ENCODE measurements around the gene RASGRP1. TPM values are rescaled to one million over a fixed set of nuclear protein-coding genes. Genes with fewer than 3 reads are reported as not detected.

RASGRP1 gene
- total and polyA plus RNA-seq, 7 experiments from 2014 or later = 77.6 to 182 (median 101) TPM

- Mint-ChIP-seq H3K9me3 (peaks cover 0 to 2% (median 0%) of the 10 kb centered on the region in 11 donors), H3K4me1 (peaks cover 74 to 99% (median 94%) of the 10 kb centered on the region in 7 donors), H3K36me3 (peaks cover under 1 to 84% (median 48%) of the 10 kb centered on the region in 5 donors), H3K4me3 (peak overlapping the region; percentile 30 to 99 (median 91)), H3K27ac (peak overlapping the region; percentile 73 to 98 (median 89)), H3K27me3 (no peaks in the 10 kb centered on the region)
- peaks cover 91 to 94% of the 10 kb centered on the region in 2 donors for H3K4me1 ChIP-seq (ENCODE audit: control insufficient read depth in 2 of 2, insufficient read depth in 2 of 2, low read length in 2 of 2)
- H3K27ac ChIP-seq (ENCODE audit: low read depth, low read length) = peak overlapping the region; percentile 91
- intact Hi-C loops (cut with micrococcal nuclease) = no loop called here
- H3K27me3 ChIP-seq (ENCODE audit: control insufficient read depth in 2 of 2, insufficient read depth in 2 of 2, low read length in 2 of 2) = no peaks in the 10 kb centered on the region
- ChIA-PET CTCF (interaction anchor here (9.4 kb wide), 1 partner anchor 129 kb away, joined by 295 read pairs; no protein-coding TSS in a partner anchor), POLR2A (interaction anchor here (0.9 to 9.5 kb wide), 6 partner anchors 17 to 129 kb away, joined by 3 to 260 read pairs (median 4); no protein-coding TSS in a partner anchor)
- no peaks in the 10 kb centered on the region for H3K9me3 ChIP-seq (ENCODE audit: control insufficient read depth in 2 of 3, low read length in 3 of 3)
- ATAC-seq (no peak), DNase-seq (no peak)
- H3K36me3 ChIP-seq (ENCODE audit: control insufficient read depth in 2 of 3, insufficient read depth in 3 of 3, low read length in 3 of 3) = peaks cover 11 to 43% (median 16%) of the 10 kb centered on the region in 3 experiments
- peak overlapping the region; percentile 26 for H3K4me3 ChIP-seq (ENCODE audit: low read length)
Observed at GRCh38 chr15:38558372-38559059, 6.1 kb downstream of the RASGRP1 start.

DNA sequence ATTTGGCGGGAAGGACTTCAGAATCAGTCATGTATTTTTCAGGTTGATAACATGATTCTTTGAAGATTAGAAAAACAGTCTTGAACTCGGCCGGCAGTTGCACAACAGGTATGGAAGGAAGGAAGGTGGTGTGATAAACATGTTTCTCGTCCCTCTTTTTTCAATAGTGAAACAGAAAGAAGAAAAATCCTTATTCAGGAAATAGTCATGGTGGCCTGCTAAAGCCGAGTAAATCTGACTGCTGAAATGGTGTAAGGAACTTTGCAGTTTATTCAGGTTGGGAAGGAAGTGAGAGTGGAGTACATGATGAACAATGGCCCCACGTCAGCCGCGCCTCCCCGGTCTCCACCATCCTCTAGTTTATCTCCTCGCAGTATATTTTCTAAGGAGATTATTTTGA, 6.7 kb downstream of the RASGRP1 start:
- Histone ChIP-seq H3K9me3 (ENCODE audit: control insufficient read depth in 2 of 3, low read length in 3 of 3) (no peaks in the 10 kb centered on the region), H3K27me3 (ENCODE audit: control insufficient read depth in 2 of 2, insufficient read depth in 2 of 2, low read length in 2 of 2) (no peaks in the 10 kb centered on the region), H3K36me3 (ENCODE audit: control insufficient read depth in 2 of 3, insufficient read depth in 3 of 3, low read length in 3 of 3) (peaks cover 11 to 46% (median 16%) of the 10 kb centered on the region in 3 experiments), H3K4me1 (ENCODE audit: control insufficient read depth in 2 of 2, insufficient read depth in 2 of 2, low read length in 2 of 2) (peaks cover 97% of the 10 kb centered on the region in 2 donors), H3K27ac (ENCODE audit: low read depth, low read length) (peak overlapping the region; percentile 91), H3K4me3 (ENCODE audit: low read length) (peak overlapping the region; percentile 26)
- H3K9me3 Mint-ChIP-seq = peaks cover 0 to 2% (median 0%) of the 10 kb centered on the region in 11 donors
- ChIA-PET CTCF (interaction anchor here (0.6 to 0.7 kb wide), 2 partner anchors 83 to 95 kb away, joined by 3 to 4 read pairs; no protein-coding TSS in a partner anchor), POLR2A (interaction anchor here (0.6 to 1.8 kb wide), 5 partner anchors 95 to 181 kb away, joined by 3 to 9 read pairs (median 3); no protein-coding TSS in a partner anchor)
- H3K4me1 Mint-ChIP-seq = peaks cover 80 to 100% (median 100%) of the 10 kb centered on the region in 7 donors
- intact Hi-C loops (cut with micrococcal nuclease) = loop anchor here in 1 of 2 donors (1.0 kb wide), 1 partner anchor 18 kb away; no protein-coding TSS in a partner anchor
- peak in 4 of 9 donors; percentile 22 to 37 (median 27) for DNase-seq
- peak overlapping the region; percentile 73 to 98 (median 89) for H3K27ac Mint-ChIP-seq
- peak overlapping the region; percentile 30 to 99 (median 91) for H3K4me3 Mint-ChIP-seq
- peak; percentile 33 for ATAC-seq
- H3K36me3 Mint-ChIP-seq = peaks cover 6 to 83% (median 53%) of the 10 kb centered on the region in 5 donors
- H3K27me3 Mint-ChIP-seq = no peaks in the 10 kb centered on the region

GRCh38 chr15:38555686-38556334, 8.8 kb downstream of the RASGRP1 start:
- ChIA-PET CTCF (interaction anchor here (0.7 to 5.2 kb wide), 2 partner anchors 7 to 117 kb away, joined by 3 to 26 read pairs; partner anchors contain the start of gene RASGRP1), POLR2A (interaction anchor here (0.6 to 2.8 kb wide), 10 partner anchors 8 to 135 kb away, joined by 3 to 12 read pairs (median 6); no protein-coding TSS in a partner anchor)
- H3K4me3 ChIP-seq (ENCODE audit: low read length) = peak overlapping the region; percentile 4
- no peaks in the 10 kb centered on the region for H3K9me3 ChIP-seq (ENCODE audit: control insufficient read depth in 2 of 3, low read length in 3 of 3)
- Mint-ChIP-seq H3K9me3 (peaks cover 0 to 2% (median 0%) of the 10 kb centered on the region in 11 donors), H3K27ac (peak overlapping the region; percentile 73 to 98 (median 89)), H3K4me3 (peak overlapping the region in 9 of 10 donors; percentile 53 to 98 (median 83)), H3K27me3 (no peaks in the 10 kb centered on the region), H3K36me3 (peaks cover 6 to 70% (median 49%) of the 10 kb centered on the region in 5 donors), H3K4me1 (peaks cover 74 to 99% (median 98%) of the 10 kb centered on the region in 7 donors)
- peaks cover 95 to 97% of the 10 kb centered on the region in 2 donors for H3K4me1 ChIP-seq (ENCODE audit: control insufficient read depth in 2 of 2, insufficient read depth in 2 of 2, low read length in 2 of 2)
- ATAC-seq (no peak), DNase-seq (peak in 1 of 9 donors; percentile 32)
- intact Hi-C loops (cut with micrococcal nuclease) = loop anchor here in 1 of 2 donors (2.0 kb wide), 1 partner anchor 17 kb away; no protein-coding TSS in a partner anchor
- H3K27me3 ChIP-seq (ENCODE audit: control insufficient read depth in 2 of 2, insufficient read depth in 2 of 2, low read length in 2 of 2) = no peaks in the 10 kb centered on the region
- peak overlapping the region; percentile 91 for H3K27ac ChIP-seq (ENCODE audit: low read depth, low read length)
- peaks cover 11 to 47% (median 16%) of the 10 kb centered on the region in 3 experiments for H3K36me3 ChIP-seq (ENCODE audit: control insufficient read depth in 2 of 3, insufficient read depth in 3 of 3, low read length in 3 of 3)

DNA sequence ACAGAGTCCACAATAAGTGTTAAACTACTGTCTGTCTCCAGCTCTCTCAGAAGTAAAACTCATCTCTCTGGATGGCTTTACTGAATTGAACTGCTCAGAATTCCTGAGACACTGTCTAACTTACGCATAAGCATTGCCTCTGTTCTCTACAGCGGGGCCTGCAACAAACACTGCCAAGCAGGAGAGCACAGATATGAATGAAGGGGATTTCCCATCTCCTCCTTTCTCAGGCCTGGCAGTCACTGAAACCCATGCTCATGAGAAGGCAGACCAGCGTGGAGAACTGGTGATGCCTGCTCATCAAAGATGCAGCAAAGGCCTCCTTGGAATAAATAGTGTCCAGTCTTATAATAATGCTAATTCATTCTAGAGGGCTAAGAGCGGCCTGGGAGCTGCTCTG, 10.3 kb downstream of the RASGRP1 start:
- Mint-ChIP-seq H3K9me3 (no peaks in the 10 kb centered on the region), H3K36me3 (peaks cover 6 to 62% (median 42%) of the 10 kb centered on the region in 5 donors), H3K4me3 (peak overlapping the region; percentile 19 to 97 (median 72)), H3K27me3 (no peaks in the 10 kb centered on the region), H3K27ac (peak overlapping the region; percentile 73 to 98 (median 89)), H3K4me1 (peaks cover 62 to 95% (median 93%) of the 10 kb centered on the region in 7 donors)
- ChIA-PET POLR2A (interaction anchor here (1.0 to 2.8 kb wide), 9 partner anchors 10 to 136 kb away, joined by 3 to 12 read pairs (median 6); partner anchors contain the start of genes FAM98B and RASGRP1), CTCF (interaction anchor here (1.0 to 5.2 kb wide), 5 partner anchors 9 to 135 kb away, joined by 3 to 26 read pairs (median 4); partner anchors contain the start of gene RASGRP1)
- ATAC-seq (peak; percentile 60), DNase-seq (peak in 2 of 9 donors; percentile 30 to 41)
- H3K27ac ChIP-seq (ENCODE audit: low read depth, low read length) = peak overlapping the region; percentile 91
- no peaks in the 10 kb centered on the region for H3K27me3 ChIP-seq (ENCODE audit: control insufficient read depth in 2 of 2, insufficient read depth in 2 of 2, low read length in 2 of 2)
- intact Hi-C loops (cut with micrococcal nuclease) = loop anchor here in 1 of 2 donors (2.0 to 5.0 kb wide), 2 partner anchors 16 to 42 kb away; no protein-coding TSS in a partner anchor
- H3K9me3 ChIP-seq (ENCODE audit: control insufficient read depth in 2 of 3, low read length in 3 of 3) = no peaks in the 10 kb centered on the region
- H3K36me3 ChIP-seq (ENCODE audit: control insufficient read depth in 2 of 3, insufficient read depth in 3 of 3, low read length in 3 of 3) = peaks cover 11 to 44% (median 16%) of the 10 kb centered on the region in 3 experiments
- H3K4me3 ChIP-seq (ENCODE audit: low read length) = peak overlapping the region; percentile 19
- peaks cover 84 to 89% of the 10 kb centered on the region in 2 donors for H3K4me1 ChIP-seq (ENCODE audit: control insufficient read depth in 2 of 2, insufficient read depth in 2 of 2, low read length in 2 of 2)

- Mint-ChIP-seq H3K27me3 (no peaks in the 10 kb centered on the region), H3K36me3 (peaks cover 6 to 63% (median 40%) of the 10 kb centered on the region in 5 donors), H3K9me3 (no peaks in the 10 kb centered on the region), H3K4me3 (peak overlapping the region; percentile 64 to 92 (median 74)), H3K4me1 (peaks cover 58 to 95% (median 93%) of the 10 kb centered on the region in 7 donors), H3K27ac (peak overlapping the region; percentile 68 to 97 (median 88))
- ATAC-seq (no peak), DNase-seq (no peak)
- Histone ChIP-seq H3K36me3 (ENCODE audit: control insufficient read depth in 2 of 3, insufficient read depth in 3 of 3, low read length in 3 of 3) (peaks cover 8 to 49% (median 15%) of the 10 kb centered on the region in 3 experiments), H3K27me3 (ENCODE audit: control insufficient read depth in 2 of 2, insufficient read depth in 2 of 2, low read length in 2 of 2) (no peaks in the 10 kb centered on the region), H3K27ac (ENCODE audit: low read depth, low read length) (peak overlapping the region; percentile 91), H3K4me3 (ENCODE audit: low read length) (no peak overlapping the region), H3K4me1 (ENCODE audit: control insufficient read depth in 2 of 2, insufficient read depth in 2 of 2, low read length in 2 of 2) (peaks cover 83 to 86% of the 10 kb centered on the region in 2 donors), H3K9me3 (ENCODE audit: control insufficient read depth in 2 of 3, low read length in 3 of 3) (no peaks in the 10 kb centered on the region)
- POLR2A ChIA-PET = interaction anchor here (1.0 to 2.3 kb wide), 10 partner anchors 9 to 137 kb away, joined by 3 to 8 read pairs (median 3); partner anchors contain the start of gene RASGRP1
- intact Hi-C loops (cut with micrococcal nuclease) = loop anchor here in 1 of 2 donors (1.0 to 5.0 kb wide), 2 partner anchors 9 to 41 kb away; no protein-coding TSS in a partner anchor
- CTCF ChIA-PET = interaction anchor here (0.9 to 5.2 kb wide), 7 partner anchors 10 to 138 kb away, joined by 3 to 26 read pairs (median 6); partner anchors contain the start of gene RASGRP1
Observed at GRCh38 chr15:38553071-38553470, 11.5 kb downstream of the RASGRP1 start.

All from naive thymus-derived CD4-positive, alpha-beta T cell (primary cell).